Renal cortical epithelial cell (primary cell): Measurements from ENCODE around the gene GOLGA6L10. TPM values are rescaled to one million over a fixed set of nuclear protein-coding genes. Genes with fewer than 3 reads are reported as not detected.
"Not testable (repeated sequence)": the region's sequence is repeated elsewhere in the genome, so short reads cannot be mapped to it uniquely, and the experiment has no call there.

ENCODE experiments used
- DNase-seq: peaks from one replicate; pipeline ENCODE4 v3.0.0-alpha.2; 2011; ENCODE audit warnings: low read depth
- total RNA-seq: library from RNA; depleted of rRNA; stranded (reverse); fragments of >200 nt; gene quantifications from 2 replicates; pipeline ENCODE4 v1.2.3, GENCODE V29; 2014

GOLGA6L10 gene
- total RNA-seq, 1 donor from 2014 or later: 2.0 TPM

GRCh38 chr15:82299511-82299914, 49.8 kb downstream of the GOLGA6L10 start:
- not testable (repeated sequence) for DNase-seq

- no peak for DNase-seq
Observed at GRCh38 chr15:82298520-82298919, 50.8 kb downstream of the GOLGA6L10 start.

GRCh38 chr15:82298032-82298431, 51.2 kb downstream of the GOLGA6L10 start:
- DNase-seq: no peak

- no peak for DNase-seq
Observed at GRCh38 chr15:82297546-82297945, 51.7 kb downstream of the GOLGA6L10 start.

- DNase-seq: no peak
Observed at GRCh38 chr15:82294061-82294690, 55.1 kb downstream of the GOLGA6L10 start.

DNA sequence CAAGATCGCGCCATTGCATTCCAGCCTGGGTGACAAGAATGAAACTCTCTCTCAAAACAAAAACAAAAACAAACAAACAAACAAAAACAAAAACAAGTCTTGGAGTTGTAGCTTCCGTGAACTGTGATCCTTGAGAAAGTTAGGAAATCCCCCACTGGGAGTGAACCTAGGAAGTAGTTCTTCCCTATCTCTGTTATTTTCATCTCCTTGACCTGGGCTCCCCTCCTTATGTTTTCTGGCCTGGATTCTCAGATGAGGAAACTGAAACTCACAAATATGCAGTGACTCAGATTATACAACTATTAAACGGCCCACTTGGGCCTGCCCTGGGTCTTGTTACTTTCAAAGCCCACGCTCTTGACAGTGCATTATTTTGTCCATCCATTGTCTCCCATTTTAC, 57.0 kb downstream of the GOLGA6L10 start:
- no peak for DNase-seq

Other genes starting within 250 kb of the GOLGA6L10 start
- 26.9 and 27.6 TPM in 2 replicates for gene EFL1, start 86.7 kb downstream of the GOLGA6L10 start, total RNA-seq
- under 0.01 and 2.3 TPM in 2 replicates for gene SAXO2, start 86.7 kb downstream of the GOLGA6L10 start, total RNA-seq
- gene GOLGA6L9, start 80.3 kb upstream of the GOLGA6L10 start, total RNA-seq: 0.69 and 4.6 TPM in 2 replicates
- gene RPS17, start 191.0 kb upstream of the GOLGA6L10 start, total RNA-seq: 661 and 1,315 TPM in 2 replicates